Panc1 (cell line): ENCODE data around the gene EPHB1. TPM values are rescaled to one million over a fixed set of nuclear protein-coding genes. Genes with fewer than 3 reads are reported as not detected.

ENCODE experiments used
- ATAC-seq: fragments of 200-7000 bp; cut with Tn5 transposase; 2 replicates; pipeline ENCODE4 v1.9.1; 2020; ENCODE audit warnings: mild to moderate bottlenecking, moderate library complexity
- BruUV-seq: library from RNA; stranded (reverse); fragments of 400-500 nt; replicated peaks from 2 replicates; lab custom pipeline; 2021; lab: Mats Ljungman, UMichigan
- CTCF ChIA-PET: fragments of 300-600 bp; sonication (Branson Sonifier 250); formaldehyde crosslinking; loops from one replicate; lab custom pipeline; 2022; ENCODE audit warnings: antibody characterized with exemption; lab: Charles Lee
- POLR2A ChIA-PET: fragments of 300-600 bp; sonication (Branson Sonifier 250); formaldehyde crosslinking; loops from one replicate; lab custom pipeline; 2022; ENCODE audit warnings: antibody characterized with exemption; lab: Charles Lee
- DNase-seq: peaks from one replicate; pipeline ENCODE4 v3.0.0-alpha.2; 2010; ENCODE audit warnings: low read depth, low spot score
- H3K27ac ChIP-seq: 2 replicates; pipeline ENCODE4 v1.5.1; 2011; ENCODE audit warnings: mild to moderate bottlenecking, low read length, inconsistent platforms
- H3K27me3 ChIP-seq: fragments of 200-500 bp; sonication (Bioruptor generic); 2 replicates; pipeline ENCODE4 v1.6.0; 2014; ENCODE audit warnings: low read length, inconsistent platforms; ENCODE audit not compliant: control insufficient read depth, insufficient read depth
- H3K36me3 ChIP-seq: fragments of 200-500 bp; sonication (Bioruptor generic); 2 replicates; pipeline ENCODE4 v1.5.1; 2014; ENCODE audit warnings: inconsistent platforms, mild to moderate bottlenecking, low read length, moderate library complexity; ENCODE audit not compliant: control insufficient read depth, insufficient read depth
- H3K4me1 ChIP-seq: 2 replicates; pipeline ENCODE4 v1.5.1; 2011; ENCODE audit warnings: inconsistent platforms, mild to moderate bottlenecking, low read length, moderate library complexity; ENCODE audit not compliant: control insufficient read depth, insufficient read depth
- H3K4me3 ChIP-seq, 2 experiments: 2 replicates each; pipeline ENCODE4 v1.5.1; 2011 to 2012; ENCODE audit warnings: low read depth in 2 of 2, low read length in 2 of 2, mild to moderate bottlenecking in 2 of 2, inconsistent platforms in 1 of 2, moderate library complexity in 1 of 2
- H3K9me3 ChIP-seq: fragments of 200-500 bp; sonication (Bioruptor generic); 2 replicates; pipeline ENCODE4 v1.5.1; 2014; ENCODE audit warnings: low read depth, mild to moderate bottlenecking, inconsistent platforms, low read length, moderate library complexity; ENCODE audit not compliant: control insufficient read depth, insufficient read depth
- CTCF ChIP-seq: fragments of 450-650 bp; IDR thresholded peaks from 2 replicates; pipeline ENCODE4 v1.5.1; 2017; ENCODE audit warnings: mild to moderate bottlenecking
- POLR2AphosphoS5 ChIP-seq: IDR thresholded peaks from 2 replicates; pipeline ENCODE4 v1.6.1; 2012; ENCODE audit warnings: mild to moderate bottlenecking, low read depth, low read length, moderate library complexity
- REST ChIP-seq, 2 experiments: IDR thresholded peaks; 2 replicates each; pipeline ENCODE4 v1.6.1; 2011 to 2012; ENCODE audit warnings: low read depth in 2 of 2, control low read depth in 1 of 2, low read length in 1 of 2, mild to moderate bottlenecking in 1 of 2, moderate library complexity in 1 of 2; ENCODE audit not compliant: insufficient read depth in 1 of 2
- SIN3A ChIP-seq: IDR thresholded peaks from 2 replicates; pipeline ENCODE4 v1.6.1; 2012; ENCODE audit warnings: low read depth, mild to moderate bottlenecking, low read length, moderate library complexity, borderline replicate concordance; ENCODE audit not compliant: insufficient read depth
- TCF7L2 ChIP-seq: IDR thresholded peaks from 2 replicates; pipeline ENCODE4 v1.6.1; 2011; ENCODE audit warnings: mild to moderate bottlenecking, low read depth, low read length, inconsistent platforms
- in situ Hi-C: cut with HindIII; loops from 2 replicates; pipeline ENCODE4 v1.10.0; 2016; ENCODE audit warnings: low sequenced_read_pairs, low pct_unique_long_range_greater_than_20kb
- intact Hi-C: fragments of 100-400 bp; cut with micrococcal nuclease; formaldehyde crosslinking; loops from one replicate; pipeline ENCODE4 v1.10.0; 2022; ENCODE audit not compliant: unreplicated experiment
- total RNA-seq: library from RNA; stranded (reverse); gene quantifications from one replicate; pipeline ENCODE4 v1.2.1, GENCODE V29; 2021; ENCODE audit not compliant: unreplicated experiment

Gene EPHB1
- total RNA-seq, 1 experiment from 2014 or later = 0.46 TPM

- intact Hi-C loops (no loop called here), in situ Hi-C loops (no loop called here)
- H3K27ac ChIP-seq = no peak overlapping the region
- no peaks in the 10 kb centered on the region; the same call in 1 of the 2 replicates for H3K27me3 ChIP-seq
- no peaks in the 10 kb centered on the region for H3K4me1 ChIP-seq
- POLR2A ChIA-PET = no interaction called here
- no TSS peak for BruUV-seq
- no peaks in the 10 kb centered on the region for H3K36me3 ChIP-seq
- H3K4me3 ChIP-seq = no peak overlapping the region
- CTCF ChIA-PET = no interaction called here
- DNase-seq (no peak), ATAC-seq (no peak)
- no peak for TF ChIP-seq REST (IDR thresholded peaks at IDR 0.05; ENCODE audit: insufficient read depth in 1 of 2, low read depth in 2 of 2, low read length in 1 of 2)
- TF ChIP-seq TCF7L2 = no peak
- TF ChIP-seq CTCF = no peak
- no peak for TF ChIP-seq POLR2AphosphoS5
- no peak for TF ChIP-seq SIN3A
- no peaks in the 10 kb centered on the region for H3K9me3 ChIP-seq
Measured at GRCh38 chr3:134846084-134846483, 51.0 kb downstream of the EPHB1 start.

- Histone ChIP-seq H3K27ac (no peak overlapping the region), H3K9me3 (no peaks in the 10 kb centered on the region), H3K4me3 (no peak overlapping the region), H3K4me1 (no peaks in the 10 kb centered on the region), H3K36me3 (no peaks in the 10 kb centered on the region), H3K27me3 (no peaks in the 10 kb centered on the region; the same call in 1 of the 2 replicates)
- TF ChIP-seq CTCF (no peak), REST (IDR thresholded peaks at IDR 0.05; ENCODE audit: insufficient read depth in 1 of 2, low read depth in 2 of 2, low read length in 1 of 2) (peak in 1 of 2 experiments; percentile 43; a peak in 1 of 4 replicates), TCF7L2 (no peak)
- in situ Hi-C loops = no loop called here
- no TSS peak for BruUV-seq
- DNase-seq = peak; percentile 64
- intact Hi-C loops = no loop called here
- POLR2A ChIA-PET = no interaction called here
- CTCF ChIA-PET = no interaction called here
- peak; percentile 59; the same call in 1 of the 2 replicates for ATAC-seq
Measured at GRCh38 chr3:134846911-134847317, 51.9 kb downstream of the EPHB1 start.
